ENCODE measurements around the gene POLR2L. TPM values are rescaled to one million over a fixed set of nuclear protein-coding genes. Genes with fewer than 3 reads are reported as not detected.

POLR2L gene
- total RNA-seq, 1 donor from 2014 or later: 83.9 TPM

GRCh38 chr11:831118-831864 lies 11.0 kb downstream of the POLR2L start:
- no peak for ATAC-seq (ENCODE audit: low read depth)
- Mint-ChIP-seq H3K27me3 (peaks cover 6% of the 10 kb centered on the region), H3K27ac (no peak overlapping the region), H3K4me1 (peaks cover 51% of the 10 kb centered on the region), H3K4me3 (peak overlapping the region; percentile 41), H3K36me3 (ENCODE audit: low read depth) (no peaks in the 10 kb centered on the region), H3K9me3 (no peaks in the 10 kb centered on the region)
- CTCF ChIA-PET: no interaction called here
- no peak for TF ChIP-seq CTCF (IDR thresholded peaks at IDR 0.05)
- POLR2A ChIA-PET: interaction anchor here (0.6 to 8.3 kb wide), 7 partner anchors 10 to 476 kb away, joined by 3 to 104 read pairs (median 5); partner anchors contain the start of genes PNPLA2, POLR2L, RPLP2 and TSPAN4
- DNase-seq: no peak
- intact Hi-C loops (cut with micrococcal nuclease): loop anchor here (5.0 kb wide), 1 partner anchor 34 kb away; the partner anchor contains the start of gene SLC25A22

- Mint-ChIP-seq H3K4me3 (peak overlapping the region; percentile 71), H3K9me3 (no peaks in the 10 kb centered on the region), H3K27me3 (peaks cover 6% of the 10 kb centered on the region), H3K36me3 (ENCODE audit: low read depth) (peaks cover under 1% of the 10 kb centered on the region), H3K4me1 (peaks cover 52% of the 10 kb centered on the region), H3K27ac (no peak overlapping the region)
- POLR2A ChIA-PET: interaction anchor here (1.0 to 8.3 kb wide), 7 partner anchors 10 to 22 kb away, joined by 3 to 104 read pairs (median 4); partner anchors contain the start of genes PNPLA2, POLR2L, RPLP2 and TSPAN4
- ATAC-seq (ENCODE audit: low read depth) (peak; percentile 65), DNase-seq (peak; percentile 71)
- TF ChIP-seq CTCF (IDR thresholded peaks at IDR 0.05): no peak
- CTCF ChIA-PET: no interaction called here
- intact Hi-C loops (cut with micrococcal nuclease): loop anchor here (1.0 to 5.0 kb wide), 3 partner anchors 10 to 33 kb away; partner anchors contain the start of genes RPLP2 and SLC25A22
Observed at GRCh38 chr11:830295-831117, 11.8 kb downstream of the POLR2L start.

- intact Hi-C loops (cut with micrococcal nuclease): loop anchor here (1.0 to 5.0 kb wide), 3 partner anchors 10 to 33 kb away; partner anchors contain the start of genes RPLP2 and SLC25A22
- Mint-ChIP-seq H3K27ac (no peak overlapping the region), H3K27me3 (peaks cover 6% of the 10 kb centered on the region), H3K9me3 (no peaks in the 10 kb centered on the region), H3K36me3 (ENCODE audit: low read depth) (peaks cover 7% of the 10 kb centered on the region), H3K4me1 (peaks cover 52% of the 10 kb centered on the region), H3K4me3 (peak overlapping the region; percentile 71)
- POLR2A ChIA-PET: interaction anchor here (1.0 to 8.3 kb wide), 4 partner anchors 11 to 22 kb away, joined by 4 to 104 read pairs (median 7); partner anchors contain the start of genes PNPLA2, POLR2L and TSPAN4
- no peak for DNase-seq
- CTCF ChIA-PET: no interaction called here
- TF ChIP-seq CTCF (IDR thresholded peaks at IDR 0.05): no peak
- peak; percentile 10 for ATAC-seq (ENCODE audit: low read depth)
Observed at GRCh38 chr11:829847-830294, 12.5 kb downstream of the POLR2L start.

- ATAC-seq (ENCODE audit: low read depth) (no peak), DNase-seq (no peak)
- CTCF ChIA-PET: no interaction called here
- no peak for TF ChIP-seq CTCF (IDR thresholded peaks at IDR 0.05)
- peaks cover 9% of the 10 kb centered on the region for H3K36me3 Mint-ChIP-seq (ENCODE audit: low read depth)
- peak overlapping the region; percentile 71 for H3K4me3 Mint-ChIP-seq
- H3K27ac Mint-ChIP-seq: no peak overlapping the region
- POLR2A ChIA-PET: interaction anchor here (0.5 to 8.3 kb wide), 6 partner anchors 11 to 80 kb away, joined by 4 to 104 read pairs (median 4); partner anchors contain the start of genes PNPLA2, POLR2L, RPLP2 and TSPAN4
- H3K9me3 Mint-ChIP-seq: no peaks in the 10 kb centered on the region
- peaks cover 6% of the 10 kb centered on the region for H3K27me3 Mint-ChIP-seq
- intact Hi-C loops (cut with micrococcal nuclease): no loop called here
- H3K4me1 Mint-ChIP-seq: peaks cover 51% of the 10 kb centered on the region
Observed at GRCh38 chr11:829176-829846, 13.0 kb downstream of the POLR2L start.
